Mucosa of descending colon (tissue), 3 donors: ENCODE measurements around the gene LHX8. TPM values are rescaled to one million over a fixed set of nuclear protein-coding genes. Genes with fewer than 3 reads are reported as not detected.

ENCODE experiments used
- ATAC-seq: fragments of 200-7000 bp; cut with Tn5 transposase; one replicate; pipeline ENCODE4 v1.9.1; 2020; ENCODE audit warnings: mild to moderate bottlenecking, moderate library complexity
- DNase-seq, 3 donors: peaks; one replicate each; pipeline ENCODE4 v3.0.0-alpha.2; 2020
- H3K36me3 ChIP-seq: fragments of 200-600 bp; one replicate; pipeline ENCODE4 v1.8.0; 2021; ENCODE audit warnings: low read depth, mild to moderate bottlenecking
- H3K4me1 ChIP-seq: fragments of 200-600 bp; one replicate; pipeline ENCODE4 v1.8.0; 2021; ENCODE audit warnings: low read depth, mild to moderate bottlenecking
- H3K4me3 ChIP-seq: fragments of 200-600 bp; one replicate; pipeline ENCODE4 v1.8.0; 2021; ENCODE audit warnings: mild to moderate bottlenecking
- H3K9me3 ChIP-seq: fragments of 200-600 bp; one replicate; pipeline ENCODE4 v1.8.0; 2021; ENCODE audit warnings: mild to moderate bottlenecking
- CTCF ChIP-seq: fragments of 200-600 bp; IDR thresholded peaks from one replicate; pipeline ENCODE4 v1.8.0; 2022; ENCODE audit warnings: antibody characterized with exemption, mild to moderate bottlenecking
- intact Hi-C, 2 donors: fragments of 100-400 bp; cut with DNase I in 1 of 2; cut with micrococcal nuclease in 1 of 2; formaldehyde crosslinking; loops; one replicate each; pipeline versions ENCODE4 v1.11.0 to v1.11.1; 2022; cut with DNase I, micrococcal nuclease
- total RNA-seq, 3 donors: library from RNA; stranded (reverse); fragmentation: NEBNext Ultra II Directional in 2 of 3; extraction: Animal tissue kit (Norgen Biotek cat#: 25700) in 2 of 3; gene quantifications; one replicate each; pipeline versions ENCODE4 v1.2.1 to v1.2.4, GENCODE V29; 2021 to 2023
- donor health status: DM: no; HTN: no; CAD: no; lungs with moderate emphysema.
- donor health status: DM: no; HTN: no; CAD: no.
- donor health status: DM: no; HTN: yes; CAD: no.

Gene LHX8
- total RNA-seq, 3 donors from 2014 or later: not detected

- no peaks in the 10 kb centered on the region for H3K9me3 ChIP-seq
- H3K36me3 ChIP-seq: no peaks in the 10 kb centered on the region
- peaks cover 13% of the 10 kb centered on the region for H3K4me1 ChIP-seq
- ATAC-seq: no peak
- no peak for DNase-seq
- intact Hi-C loops: no loop called here
- TF ChIP-seq CTCF: no peak
- no peak overlapping the region for H3K4me3 ChIP-seq
These were observed 1.5 kb downstream of the LHX8 start for GRCh38 chr1:75135573-75136194.

- DNase-seq: peak in 1 of 3 donors; percentile 32
- intact Hi-C loops: no loop called here
- ATAC-seq: no peak
- peaks cover 13% of the 10 kb centered on the region for H3K4me1 ChIP-seq
- no peak for TF ChIP-seq CTCF
- H3K36me3 ChIP-seq: no peaks in the 10 kb centered on the region
- H3K4me3 ChIP-seq: no peak overlapping the region
- H3K9me3 ChIP-seq: no peaks in the 10 kb centered on the region
These were observed 2.1 kb downstream of the LHX8 start for GRCh38 chr1:75136195-75136815.

- intact Hi-C loops: no loop called here
These were observed 2.9 kb downstream of the LHX8 start for GRCh38 chr1:75136921-75137641.

GRCh38 chr1:75152092-75152491 lies 17.9 kb downstream of the LHX8 start:
- H3K4me1 ChIP-seq: no peaks in the 10 kb centered on the region
- no peaks in the 10 kb centered on the region for H3K9me3 ChIP-seq
- no peak for TF ChIP-seq CTCF
- ATAC-seq (no peak), DNase-seq (no peak)
- no peak overlapping the region for H3K4me3 ChIP-seq
- no peaks in the 10 kb centered on the region for H3K36me3 ChIP-seq
- intact Hi-C loops: no loop called here

More at GRCh38 chr1:75136921-75137641, 2.9 kb downstream of the LHX8 start:
- no peaks in the 10 kb centered on the region for H3K9me3 ChIP-seq
- DNase-seq (peak in 1 of 3 donors; percentile 24), ATAC-seq (no peak)
- H3K36me3 ChIP-seq: no peaks in the 10 kb centered on the region
- H3K4me3 ChIP-seq: no peak overlapping the region
- no peak for TF ChIP-seq CTCF
- H3K4me1 ChIP-seq: peaks cover 13% of the 10 kb centered on the region

GRCh38 chr1:75159154-75159553 lies 25.0 kb downstream of the LHX8 start:
- Histone ChIP-seq H3K36me3 (no peaks in the 10 kb centered on the region), H3K9me3 (no peaks in the 10 kb centered on the region), H3K4me1 (no peaks in the 10 kb centered on the region), H3K4me3 (no peak overlapping the region)
- TF ChIP-seq CTCF: no peak
- intact Hi-C loops: no loop called here
- ATAC-seq: no peak
- DNase-seq: no peak
